ENCODE measurements around the gene SUSD6.

SUSD6 gene

DNA sequence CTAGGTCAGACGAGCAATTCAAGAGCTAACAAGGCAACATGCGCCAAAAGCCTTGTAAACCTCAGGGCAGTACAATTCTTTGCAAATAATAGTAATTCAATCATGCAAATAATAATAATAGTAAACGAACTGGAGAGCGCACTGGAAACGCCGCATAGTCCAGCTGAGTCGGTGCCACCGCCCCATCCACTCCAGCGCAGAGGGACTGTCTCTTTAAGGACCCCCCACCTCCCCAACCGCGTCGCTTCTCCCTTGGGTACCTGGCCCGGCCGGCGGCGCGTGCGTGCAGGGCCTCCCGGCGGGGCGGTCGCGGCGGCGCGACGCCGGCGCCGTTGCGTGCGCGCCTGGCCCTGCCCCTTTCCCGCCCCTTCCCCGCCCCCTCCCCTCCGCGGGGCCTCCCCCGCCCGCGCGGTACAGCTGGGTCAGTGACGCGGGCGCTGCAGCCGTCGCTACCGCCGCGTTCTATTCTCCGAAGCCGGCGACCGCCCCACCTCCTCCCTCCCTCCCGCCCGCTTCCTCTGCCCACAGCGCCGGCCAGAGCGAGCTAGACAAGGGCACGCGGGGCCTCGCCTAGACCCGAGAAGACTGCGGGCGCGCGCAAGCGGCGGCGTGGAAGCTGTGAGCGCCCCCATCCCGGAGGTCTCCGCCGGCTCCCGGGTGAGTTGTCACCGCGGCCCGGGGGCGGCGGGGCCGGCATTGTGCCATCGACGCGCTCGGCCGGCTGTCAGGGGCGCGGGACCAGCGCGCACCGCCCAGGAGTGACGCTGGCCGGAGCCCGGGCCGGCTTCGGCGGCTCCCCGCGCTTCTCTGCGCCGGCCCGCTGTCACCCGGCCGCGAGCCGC lies at the start of gene SUSD6:
SUSD6 (plus strand) TSS at position 425 of the 842 bp plus-strand sequence. CDS start 46,997 bp downstream, outside the sequence.
- in situ Hi-C loops (cut with MboI; ENCODE audit: low sequenced_read_pairs), result no loop called here

GRCh38 chr14:69561893-69562292 lies 49.5 kb upstream of the SUSD6 start:
- in situ Hi-C loops (cut with MboI; ENCODE audit: low sequenced_read_pairs), result no loop called here

- in situ Hi-C loops (cut with MboI; ENCODE audit: low sequenced_read_pairs), result no loop called here
These were observed 43.8 kb upstream of the SUSD6 start for GRCh38 chr14:69567563-69567962.

- in situ Hi-C loops (cut with MboI; ENCODE audit: low sequenced_read_pairs), result no loop called here
These were observed 41.5 kb upstream of the SUSD6 start for GRCh38 chr14:69569859-69570258.

GRCh38 chr14:69570836-69571330 lies 40.5 kb upstream of the SUSD6 start:
- in situ Hi-C loops (cut with MboI; ENCODE audit: low sequenced_read_pairs), result no loop called here

GRCh38 chr14:69571449-69572029 lies 39.9 kb upstream of the SUSD6 start:
- in situ Hi-C loops (cut with MboI; ENCODE audit: low sequenced_read_pairs), result no loop called here

DNA sequence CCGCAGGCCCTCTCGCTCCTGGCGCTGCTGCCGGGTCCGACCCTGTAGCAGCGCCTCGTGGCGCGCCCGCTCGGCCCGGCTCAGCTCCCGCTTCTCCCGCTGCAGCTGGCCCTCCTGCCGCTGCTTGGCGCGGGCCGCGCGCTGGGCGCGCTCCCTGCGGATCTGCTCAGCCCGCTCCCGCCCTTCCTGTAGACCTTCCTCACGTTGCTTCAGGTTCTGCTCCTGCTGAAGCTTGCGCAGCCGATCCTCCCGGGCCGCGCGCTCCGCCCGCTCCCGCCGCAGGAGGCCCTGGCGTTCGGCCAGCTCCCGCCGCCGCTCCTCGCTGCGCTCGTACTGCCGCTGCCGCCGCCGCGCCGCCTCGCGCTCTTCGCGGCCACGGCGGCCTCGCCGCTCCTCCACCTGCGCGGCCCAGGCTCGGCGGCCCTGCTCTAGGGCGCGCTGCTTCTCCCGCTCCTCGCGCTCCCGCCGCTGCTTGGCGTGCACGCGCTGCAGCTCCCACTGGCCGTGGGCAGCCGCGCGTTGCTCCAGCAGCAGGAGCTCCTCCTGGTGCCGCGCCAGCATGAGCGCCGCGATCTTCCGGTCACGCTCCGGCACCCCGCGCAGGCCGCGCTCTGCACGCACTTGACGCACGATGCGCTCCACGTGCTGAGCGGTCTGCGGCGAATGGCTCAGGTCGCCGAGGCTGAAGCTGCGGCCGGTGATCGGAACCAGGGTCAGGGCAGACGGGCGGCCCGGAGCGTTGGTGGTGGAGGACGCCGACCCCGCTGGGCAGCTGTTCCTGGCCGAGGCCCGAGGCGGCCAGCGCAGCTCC lies 39.2 kb upstream of the SUSD6 start:
- in situ Hi-C loops (cut with MboI; ENCODE audit: low sequenced_read_pairs), result no loop called here

GRCh38 chr14:69572841-69573135 lies 38.6 kb upstream of the SUSD6 start:
- in situ Hi-C loops (cut with MboI; ENCODE audit: low sequenced_read_pairs), result no loop called here

DNA sequence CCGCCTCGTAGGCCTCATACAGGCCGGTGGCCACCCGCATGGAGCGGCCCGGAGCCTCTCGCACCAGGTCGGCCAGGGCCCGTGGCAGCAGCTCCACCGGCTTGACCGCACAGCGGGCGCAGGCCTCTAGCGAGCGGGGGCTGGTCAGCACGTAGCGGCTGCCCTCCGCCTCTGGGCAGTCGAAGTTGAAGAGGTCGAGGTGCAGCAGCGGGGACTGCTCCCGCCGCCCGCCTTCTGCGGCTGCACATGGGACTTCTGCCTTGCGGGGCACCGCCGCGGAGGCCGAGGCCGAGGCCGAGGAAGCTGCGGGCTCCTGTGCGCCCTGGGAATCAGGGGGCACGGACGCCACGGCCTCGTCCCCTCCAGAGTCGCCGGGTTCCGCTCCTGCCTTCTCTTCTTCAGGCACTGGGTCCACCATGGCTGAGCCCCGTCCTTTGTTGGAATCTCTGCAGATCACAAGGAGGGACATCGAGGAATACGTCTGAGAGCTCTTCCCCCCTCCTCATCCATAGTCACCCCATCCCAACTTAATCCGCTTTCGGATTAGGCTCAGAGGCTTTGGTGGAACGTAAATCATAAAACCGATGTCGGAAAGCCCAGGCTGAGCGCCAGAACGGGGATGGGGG lies 38.1 kb upstream of the SUSD6 start:
- in situ Hi-C loops (cut with MboI; ENCODE audit: low sequenced_read_pairs), result no loop called here

DNA sequence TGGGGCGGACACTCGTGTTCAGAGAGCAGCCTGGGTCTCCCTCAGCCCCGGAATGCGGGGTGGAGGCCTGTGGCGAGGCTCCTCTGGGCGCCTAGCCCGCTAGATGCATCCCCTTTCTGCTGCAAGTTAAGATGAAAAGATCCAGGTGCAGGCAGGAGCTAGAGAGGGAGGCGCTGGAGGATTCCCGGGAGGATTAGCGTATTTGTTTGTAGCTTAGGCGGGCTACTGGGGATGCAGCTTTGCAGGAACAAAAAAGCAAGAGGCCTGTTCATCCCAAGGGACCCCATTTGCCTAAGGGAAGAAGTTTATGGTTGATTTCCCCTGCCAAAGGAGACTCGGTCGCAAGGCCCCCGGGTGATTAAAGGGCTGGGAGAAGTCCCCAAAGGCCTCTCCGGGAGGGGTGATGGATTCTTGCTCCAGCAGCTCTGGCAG lies 37.5 kb upstream of the SUSD6 start:
- in situ Hi-C loops (cut with MboI; ENCODE audit: low sequenced_read_pairs), result no loop called here

DNA sequence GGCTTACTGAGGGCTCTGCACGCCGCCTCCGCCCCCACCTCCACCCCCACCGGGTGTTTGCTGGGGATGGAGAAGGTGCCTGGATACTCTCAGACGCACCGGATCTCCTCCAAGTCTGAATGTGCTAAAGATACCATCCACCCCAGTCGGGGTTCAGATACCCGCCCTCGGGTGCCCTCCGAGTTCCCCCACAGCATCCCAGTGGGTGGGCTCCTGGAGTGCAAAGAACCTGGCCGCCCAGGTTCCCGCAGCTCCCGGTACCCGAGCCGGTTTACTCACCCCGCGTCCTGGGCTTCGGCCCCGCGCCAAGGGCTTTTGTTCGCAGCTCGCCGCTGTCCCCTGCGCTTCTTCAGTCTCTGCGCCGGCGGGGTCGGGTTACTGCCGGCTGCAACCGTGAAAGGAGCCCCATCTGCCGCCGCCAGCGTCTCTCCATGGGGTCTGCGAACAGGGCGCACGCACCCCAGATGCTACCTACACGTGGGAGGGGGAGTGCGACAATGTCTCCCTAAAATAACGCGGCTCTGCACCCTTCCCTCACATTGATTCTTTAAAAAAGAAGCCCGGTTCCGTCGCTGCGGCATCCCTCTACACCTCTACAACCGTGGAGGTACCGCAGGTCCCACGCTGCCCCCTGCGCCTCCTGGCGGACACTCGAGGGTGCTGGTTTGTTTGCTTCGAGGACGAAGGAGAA lies 37.0 kb upstream of the SUSD6 start, which contains the start of gene CCDC177:
CCDC177 (minus strand) TSS at position 609 of the 691 bp plus-strand sequence. CDS start 1,249 bp downstream, outside the sequence.
- in situ Hi-C loops (cut with MboI; ENCODE audit: low sequenced_read_pairs), result no loop called here

GRCh38 chr14:69574954-69575295 lies 36.5 kb upstream of the SUSD6 start:
- in situ Hi-C loops (cut with MboI; ENCODE audit: low sequenced_read_pairs), result loop anchor here (25.0 kb wide), 1 partner anchor 162 kb away; no protein-coding TSS in a partner anchor

GRCh38 chr14:69579476-69579875 lies 31.9 kb upstream of the SUSD6 start:
- in situ Hi-C loops (cut with MboI; ENCODE audit: low sequenced_read_pairs), result loop anchor here (25.0 kb wide), 1 partner anchor 158 kb away; no protein-coding TSS in a partner anchor

DNA sequence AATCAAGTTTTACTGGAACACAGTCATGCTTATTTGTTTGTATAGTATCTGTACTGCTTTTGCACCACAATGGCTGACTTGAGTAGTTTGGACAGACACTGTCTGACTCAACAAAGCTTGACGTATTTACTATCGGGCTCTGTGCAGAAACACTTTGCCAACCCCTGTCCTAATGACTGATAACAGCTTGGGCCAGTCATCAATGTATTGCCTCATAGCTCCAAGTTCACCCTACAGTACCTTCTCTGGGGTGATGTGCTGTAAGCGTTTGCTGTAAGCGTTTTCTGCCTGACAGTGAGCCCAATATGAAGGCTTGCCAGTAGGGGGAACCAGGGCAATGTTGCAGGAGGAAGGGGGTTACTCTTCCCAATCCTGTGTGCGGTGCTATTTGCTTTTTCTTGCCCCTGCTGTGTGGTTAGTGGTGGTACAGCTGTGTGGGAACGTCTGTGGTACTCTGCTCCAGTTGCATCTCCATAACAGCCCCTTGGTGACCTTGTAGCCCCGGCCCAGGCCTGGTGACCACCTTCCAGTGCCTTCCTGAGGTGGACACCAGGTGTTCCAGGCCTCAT lies 31.3 kb upstream of the SUSD6 start:
- in situ Hi-C loops (cut with MboI; ENCODE audit: low sequenced_read_pairs), result loop anchor here (25.0 kb wide), 1 partner anchor 157 kb away; no protein-coding TSS in a partner anchor

DNA sequence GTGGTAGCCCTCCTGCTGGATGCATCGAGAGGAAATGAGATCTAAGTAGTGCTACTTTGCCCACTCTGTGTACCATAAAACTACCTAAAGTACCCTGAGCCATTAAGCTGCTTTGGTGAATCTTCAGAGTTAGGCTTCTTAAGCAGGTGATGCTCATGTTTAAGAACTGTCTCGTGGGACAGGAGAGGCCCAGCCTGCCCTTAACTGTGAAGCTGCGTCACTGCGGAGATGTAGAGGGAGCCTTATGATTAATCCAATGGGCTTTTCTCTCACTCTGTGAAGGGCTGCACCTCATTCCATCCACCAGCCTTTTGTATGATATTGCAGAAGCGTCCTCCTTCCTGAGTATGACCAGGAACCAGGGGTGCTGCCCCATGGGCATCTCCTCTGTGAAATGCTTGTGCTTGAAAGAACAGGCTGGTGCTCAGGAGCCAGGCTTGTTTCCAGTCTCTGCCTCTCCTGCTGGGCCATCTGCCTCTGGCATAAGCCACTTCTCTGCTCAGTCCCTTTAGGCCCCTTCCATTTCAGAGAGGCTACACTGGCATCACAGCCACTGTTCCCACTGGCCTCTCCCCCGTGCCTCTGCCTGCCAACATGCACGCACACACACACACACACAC lies 30.0 kb upstream of the SUSD6 start:
- in situ Hi-C loops (cut with MboI; ENCODE audit: low sequenced_read_pairs), result loop anchor here (25.0 kb wide), 1 partner anchor 156 kb away; no protein-coding TSS in a partner anchor

- in situ Hi-C loops (cut with MboI; ENCODE audit: low sequenced_read_pairs), result loop anchor here (25.0 kb wide), 1 partner anchor 155 kb away; no protein-coding TSS in a partner anchor
These were observed 29.2 kb upstream of the SUSD6 start for GRCh38 chr14:69582212-69582611.

- in situ Hi-C loops (cut with MboI; ENCODE audit: low sequenced_read_pairs), result loop anchor here (25.0 kb wide), 1 partner anchor 154 kb away; no protein-coding TSS in a partner anchor
These were observed 28.6 kb upstream of the SUSD6 start for GRCh38 chr14:69582829-69583228.

- in situ Hi-C loops (cut with MboI; ENCODE audit: low sequenced_read_pairs), result loop anchor here (25.0 kb wide), 1 partner anchor 153 kb away; no protein-coding TSS in a partner anchor
These were observed 27.0 kb upstream of the SUSD6 start for GRCh38 chr14:69584389-69584788.

- in situ Hi-C loops (cut with MboI; ENCODE audit: low sequenced_read_pairs), result loop anchor here (25.0 kb wide), 1 partner anchor 151 kb away; no protein-coding TSS in a partner anchor
These were observed 25.0 kb upstream of the SUSD6 start for GRCh38 chr14:69586404-69586803.
